SK-N-SH (cell line): ENCODE measurements around the gene CLGN.

Source experiments
- EZH2phosphoT487 ChIP-seq: fragments of 200-600 bp; sonication (generic); IDR thresholded peaks from 2 replicates; pipeline ENCODE4 v1.6.1; 2017; ENCODE audit warnings: low read depth, mixed run types, mild to moderate bottlenecking, antibody characterized with exemption, moderate library complexity, borderline replicate concordance
- POLR2AphosphoS5 ChIP-seq: IDR thresholded peaks from 2 replicates; pipeline ENCODE4 v1.6.1; 2012; ENCODE audit warnings: low read depth, low read length
- RAD21 ChIP-seq: IDR thresholded peaks from 2 replicates; pipeline ENCODE4 v1.6.1; 2012; ENCODE audit warnings: mild to moderate bottlenecking, low read length
- RCOR1 ChIP-seq: fragments of 150-350 bp; IDR thresholded peaks from 2 replicates; pipeline ENCODE4 v1.6.1; 2017; ENCODE audit warnings: antibody characterized with exemption, low read length
- TAF1 ChIP-seq: IDR thresholded peaks from 2 replicates; pipeline ENCODE4 v1.6.1; 2012; ENCODE audit warnings: low read depth, mild to moderate bottlenecking, low read length, moderate library complexity, borderline replicate concordance
- TF ChIP-seq, protein P1 (sequence below): fragments of 150-350 bp; IDR thresholded peaks from 2 replicates; pipeline ENCODE4 v1.6.1; 2017; ENCODE audit warnings: antibody characterized with exemption, low read length, low read depth, borderline replicate concordance
- TF ChIP-seq, protein P2 (sequence below): fragments of 200-600 bp; sonication (generic); IDR thresholded peaks from 2 replicates; pipeline ENCODE4 v1.6.1; 2017; ENCODE audit warnings: antibody characterized with exemption, mild to moderate bottlenecking, moderate library complexity
- TF ChIP-seq, protein P3 (sequence below): IDR thresholded peaks from 2 replicates; pipeline ENCODE4 v1.6.1; 2012; ENCODE audit warnings: mild to moderate bottlenecking, low read depth, low read length, moderate library complexity
- TF ChIP-seq, protein P4 (sequence below): IDR thresholded peaks from 2 replicates; pipeline ENCODE4 v1.4.0; 2012; ENCODE audit warnings: low read depth

DNA sequence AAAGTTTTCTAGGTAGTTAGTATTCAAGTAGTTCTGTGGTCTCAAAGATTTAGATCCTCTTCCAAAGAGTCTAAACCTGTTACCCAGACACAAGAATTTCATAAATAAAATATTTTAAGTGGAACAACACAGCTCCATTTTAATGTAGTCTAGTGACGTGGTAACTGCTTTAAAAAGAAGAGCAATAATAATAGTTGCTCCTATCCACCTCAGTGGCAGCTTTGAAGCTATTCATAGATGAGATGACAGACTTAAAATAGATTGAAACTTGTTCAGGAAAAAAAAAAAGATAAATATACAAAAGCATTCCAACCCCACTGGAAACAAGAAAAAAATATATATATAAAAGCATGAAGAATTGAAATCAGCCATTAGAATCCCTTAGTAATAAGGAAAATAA is 39.4 kb downstream of the CLGN start:
- TF ChIP-seq, protein P1, sequence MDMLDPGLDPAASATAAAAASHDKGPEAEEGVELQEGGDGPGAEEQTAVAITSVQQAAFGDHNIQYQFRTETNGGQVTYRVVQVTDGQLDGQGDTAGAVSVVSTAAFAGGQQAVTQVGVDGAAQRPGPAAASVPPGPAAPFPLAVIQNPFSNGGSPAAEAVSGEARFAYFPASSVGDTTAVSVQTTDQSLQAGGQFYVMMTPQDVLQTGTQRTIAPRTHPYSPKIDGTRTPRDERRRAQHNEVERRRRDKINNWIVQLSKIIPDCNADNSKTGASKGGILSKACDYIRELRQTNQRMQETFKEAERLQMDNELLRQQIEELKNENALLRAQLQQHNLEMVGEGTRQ = no peak
- TF ChIP-seq TAF1 = no peak
- TF ChIP-seq, protein P2, sequence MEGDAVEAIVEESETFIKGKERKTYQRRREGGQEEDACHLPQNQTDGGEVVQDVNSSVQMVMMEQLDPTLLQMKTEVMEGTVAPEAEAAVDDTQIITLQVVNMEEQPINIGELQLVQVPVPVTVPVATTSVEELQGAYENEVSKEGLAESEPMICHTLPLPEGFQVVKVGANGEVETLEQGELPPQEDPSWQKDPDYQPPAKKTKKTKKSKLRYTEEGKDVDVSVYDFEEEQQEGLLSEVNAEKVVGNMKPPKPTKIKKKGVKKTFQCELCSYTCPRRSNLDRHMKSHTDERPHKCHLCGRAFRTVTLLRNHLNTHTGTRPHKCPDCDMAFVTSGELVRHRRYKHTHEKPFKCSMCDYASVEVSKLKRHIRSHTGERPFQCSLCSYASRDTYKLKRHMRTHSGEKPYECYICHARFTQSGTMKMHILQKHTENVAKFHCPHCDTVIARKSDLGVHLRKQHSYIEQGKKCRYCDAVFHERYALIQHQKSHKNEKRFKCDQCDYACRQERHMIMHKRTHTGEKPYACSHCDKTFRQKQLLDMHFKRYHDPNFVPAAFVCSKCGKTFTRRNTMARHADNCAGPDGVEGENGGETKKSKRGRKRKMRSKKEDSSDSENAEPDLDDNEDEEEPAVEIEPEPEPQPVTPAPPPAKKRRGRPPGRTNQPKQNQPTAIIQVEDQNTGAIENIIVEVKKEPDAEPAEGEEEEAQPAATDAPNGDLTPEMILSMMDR = no peak
- no peak for TF ChIP-seq POLR2AphosphoS5
- no peak for TF ChIP-seq RAD21
- TF ChIP-seq, protein P3, sequence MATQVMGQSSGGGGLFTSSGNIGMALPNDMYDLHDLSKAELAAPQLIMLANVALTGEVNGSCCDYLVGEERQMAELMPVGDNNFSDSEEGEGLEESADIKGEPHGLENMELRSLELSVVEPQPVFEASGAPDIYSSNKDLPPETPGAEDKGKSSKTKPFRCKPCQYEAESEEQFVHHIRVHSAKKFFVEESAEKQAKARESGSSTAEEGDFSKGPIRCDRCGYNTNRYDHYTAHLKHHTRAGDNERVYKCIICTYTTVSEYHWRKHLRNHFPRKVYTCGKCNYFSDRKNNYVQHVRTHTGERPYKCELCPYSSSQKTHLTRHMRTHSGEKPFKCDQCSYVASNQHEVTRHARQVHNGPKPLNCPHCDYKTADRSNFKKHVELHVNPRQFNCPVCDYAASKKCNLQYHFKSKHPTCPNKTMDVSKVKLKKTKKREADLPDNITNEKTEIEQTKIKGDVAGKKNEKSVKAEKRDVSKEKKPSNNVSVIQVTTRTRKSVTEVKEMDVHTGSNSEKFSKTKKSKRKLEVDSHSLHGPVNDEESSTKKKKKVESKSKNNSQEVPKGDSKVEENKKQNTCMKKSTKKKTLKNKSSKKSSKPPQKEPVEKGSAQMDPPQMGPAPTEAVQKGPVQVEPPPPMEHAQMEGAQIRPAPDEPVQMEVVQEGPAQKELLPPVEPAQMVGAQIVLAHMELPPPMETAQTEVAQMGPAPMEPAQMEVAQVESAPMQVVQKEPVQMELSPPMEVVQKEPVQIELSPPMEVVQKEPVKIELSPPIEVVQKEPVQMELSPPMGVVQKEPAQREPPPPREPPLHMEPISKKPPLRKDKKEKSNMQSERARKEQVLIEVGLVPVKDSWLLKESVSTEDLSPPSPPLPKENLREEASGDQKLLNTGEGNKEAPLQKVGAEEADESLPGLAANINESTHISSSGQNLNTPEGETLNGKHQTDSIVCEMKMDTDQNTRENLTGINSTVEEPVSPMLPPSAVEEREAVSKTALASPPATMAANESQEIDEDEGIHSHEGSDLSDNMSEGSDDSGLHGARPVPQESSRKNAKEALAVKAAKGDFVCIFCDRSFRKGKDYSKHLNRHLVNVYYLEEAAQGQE = no peak
- no peak for TF ChIP-seq RCOR1
- TF ChIP-seq, protein P4, sequence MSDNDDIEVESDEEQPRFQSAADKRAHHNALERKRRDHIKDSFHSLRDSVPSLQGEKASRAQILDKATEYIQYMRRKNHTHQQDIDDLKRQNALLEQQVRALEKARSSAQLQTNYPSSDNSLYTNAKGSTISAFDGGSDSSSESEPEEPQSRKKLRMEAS = no peak
- TF ChIP-seq EZH2phosphoT487 = no peak
